A549 treated with ZK216348 at 1 μM for 4 hours (cell line): Measurements from ENCODE around the gene ICOSLG. TPM values are rescaled to one million over a fixed set of nuclear protein-coding genes. Genes with fewer than 3 reads are reported as not detected.

Experiments
- total RNA-seq: library from RNA; stranded (reverse); fragments of 200-300 nt; extraction: Qiagen RNA extraction; gene quantifications from 5 replicates; pipeline ENCODE4 v1.2.3, GENCODE V29; 2022; ENCODE audit warnings: low read depth

Gene ICOSLG, protein sequence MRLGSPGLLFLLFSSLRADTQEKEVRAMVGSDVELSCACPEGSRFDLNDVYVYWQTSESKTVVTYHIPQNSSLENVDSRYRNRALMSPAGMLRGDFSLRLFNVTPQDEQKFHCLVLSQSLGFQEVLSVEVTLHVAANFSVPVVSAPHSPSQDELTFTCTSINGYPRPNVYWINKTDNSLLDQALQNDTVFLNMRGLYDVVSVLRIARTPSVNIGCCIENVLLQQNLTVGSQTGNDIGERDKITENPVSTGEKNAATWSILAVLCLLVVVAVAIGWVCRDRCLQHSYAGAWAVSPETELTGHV
- 2.0 to 3.6 TPM (median 3.2 TPM) in 5 replicates for total RNA-seq

DNA sequence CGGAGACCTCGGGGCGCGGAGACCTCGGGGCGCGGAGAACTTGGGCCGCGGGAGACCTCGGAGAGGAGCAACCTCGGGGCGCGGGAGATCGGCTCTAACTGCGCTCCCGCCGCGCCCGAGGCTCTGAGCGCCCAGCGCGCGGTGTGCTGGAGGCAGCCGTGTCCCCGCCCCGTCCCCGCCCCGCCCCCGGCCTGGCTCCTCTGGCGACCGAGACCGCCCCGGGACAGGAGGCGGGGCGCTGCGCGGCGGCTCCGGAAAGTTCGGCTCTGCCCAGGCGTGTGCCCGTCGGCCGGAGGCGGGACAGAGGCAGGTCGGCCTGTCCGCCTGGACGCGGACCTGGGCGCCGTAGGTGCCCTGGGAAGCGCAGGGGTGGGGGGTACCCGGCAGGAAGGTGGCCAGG lies at the start of gene ICOSLG:
ICOSLG (minus strand) TSS at position 102 of the 400 bp plus-strand sequence. CDS start 126 bp downstream, outside the sequence.

DNA sequence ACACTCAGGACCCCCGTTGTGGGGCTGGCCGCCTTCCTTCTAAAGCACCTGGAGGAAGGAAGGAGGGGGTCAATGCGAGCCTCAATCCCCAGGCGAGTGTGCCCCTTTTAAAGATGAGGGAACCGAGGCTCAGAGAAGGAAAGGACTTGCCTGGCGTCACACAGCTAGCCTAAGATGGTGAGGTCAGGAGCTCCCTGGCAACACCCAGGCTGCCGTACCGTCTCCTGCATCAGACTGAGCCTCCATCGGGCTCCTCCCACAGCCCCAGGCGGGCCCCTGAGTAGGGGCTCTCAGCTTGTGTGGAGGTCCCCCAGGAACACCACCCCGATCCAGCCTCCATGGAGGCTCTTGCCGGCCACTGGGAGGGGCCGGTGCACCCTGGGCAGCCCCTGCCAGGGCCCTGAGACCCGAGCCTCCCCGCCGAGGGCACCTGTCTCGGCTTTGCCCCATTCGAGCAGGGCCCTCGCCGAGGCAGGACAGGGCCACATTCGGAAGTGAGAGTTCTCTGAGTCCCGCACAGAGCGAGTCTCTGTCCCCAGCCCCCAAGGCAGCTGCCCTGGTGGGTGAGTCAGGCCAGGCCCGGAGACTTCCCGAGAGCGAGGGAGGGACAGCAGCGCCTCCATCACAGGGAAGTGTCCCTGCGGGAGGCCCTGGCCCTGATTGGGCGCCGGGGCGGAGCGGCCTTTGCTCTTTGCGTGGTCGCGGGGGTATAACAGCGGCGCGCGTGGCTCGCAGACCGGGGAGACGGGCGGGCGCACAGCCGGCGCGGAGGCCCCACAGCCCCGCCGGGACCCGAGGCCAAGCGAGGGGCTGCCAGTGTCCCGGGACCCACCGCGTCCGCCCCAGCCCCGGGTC lies 44.6 kb upstream of the ICOSLG start, which contains the start of gene AIRE:
AIRE (plus strand) TSS at position 739 of the 855 bp plus-strand sequence. CDS start 131 bp downstream, outside the sequence.

DNA sequence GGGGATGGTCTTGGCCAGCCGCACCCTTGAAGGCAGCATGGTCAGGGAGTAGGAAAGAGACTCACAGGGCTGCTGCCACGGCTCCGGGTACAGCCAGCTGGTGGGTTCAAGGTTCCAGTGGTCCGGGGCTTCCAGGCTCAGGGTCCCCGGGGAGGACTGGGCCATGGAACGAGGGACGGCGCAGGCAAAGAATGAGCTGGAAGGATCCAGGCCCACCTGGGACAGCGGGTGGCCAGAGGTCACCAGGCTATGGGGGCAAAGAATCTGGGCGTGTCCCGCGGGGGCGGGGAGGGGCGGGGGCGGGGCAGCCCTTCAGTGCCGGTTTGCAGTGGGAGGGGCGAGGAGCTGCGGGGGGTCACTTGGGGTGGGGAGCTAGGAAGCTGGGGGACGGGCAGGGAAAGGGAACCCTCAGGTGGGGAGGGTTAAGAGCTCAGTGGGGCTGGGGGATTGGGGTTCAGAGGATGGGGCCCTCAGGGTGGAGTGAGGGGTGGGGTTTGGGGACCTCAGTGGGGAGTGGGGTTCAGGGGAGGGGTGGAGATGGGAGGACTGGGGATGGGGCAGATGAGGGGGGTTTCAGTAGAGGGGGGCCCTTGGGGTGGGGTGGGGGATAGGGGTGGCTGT lies 21.0 kb upstream of the ICOSLG start, which contains the start of gene DNMT3L:
DNMT3L (minus strand) TSS at position 223 of the 621 bp plus-strand sequence. CDS start 638 bp downstream, outside the sequence.

Other genes with a start within 250 kb of the ICOSLG start
- 16.1 to 20.6 TPM (median 18.2 TPM) in 5 replicates for gene TRAPPC10, start 228.6 kb downstream of the ICOSLG start, total RNA-seq
- gene PWP2, start 133.5 kb downstream of the ICOSLG start, total RNA-seq = 1.2 to 3.7 TPM (median 2.2 TPM) in 5 replicates
- gene GATD3, start 107.3 kb downstream of the ICOSLG start, total RNA-seq = 1.2 to 5.5 TPM (median 3.3 TPM) in 5 replicates
- gene DNMT3L, start 21.0 kb upstream of the ICOSLG start, total RNA-seq = not detected in 5 replicates
- not detected in 5 replicates for gene AIRE, start 44.9 kb upstream of the ICOSLG start, total RNA-seq
- 27.8 to 61.6 TPM (median 51.6 TPM) in 5 replicates for gene PFKL, start 59.1 kb upstream of the ICOSLG start, total RNA-seq
- 4.2 to 10.9 TPM (median 8.3 TPM) in 5 replicates for gene CFAP410, start 98.4 kb upstream of the ICOSLG start, total RNA-seq
- 4.8 to 9.0 TPM (median 8.0 TPM) in 5 replicates for gene TRPM2, start 112.7 kb upstream of the ICOSLG start, total RNA-seq
- 0.95 to 2.4 TPM (median 1.9 TPM) in 5 replicates for gene LRRC3, start 214.6 kb upstream of the ICOSLG start, total RNA-seq